HepG2 (cell line): ENCODE data around the gene RPS6KA3. TPM values are rescaled to one million over a fixed set of nuclear protein-coding genes. Genes with fewer than 3 reads are reported as not detected.
A peak's percentile ranks its signal among the peaks of the same experiment; 100 is the strongest.

Source experiments
- ATM ChIP-seq: fragments of 450-650 bp; IDR thresholded peaks from 2 replicates; pipeline ENCODE4 v1.7.1; 2017; ENCODE audit warnings: mild to moderate bottlenecking, borderline replicate concordance
- CC2D1A ChIP-seq: sonication (generic); formaldehyde crosslinking; IDR thresholded peaks from 2 replicates; pipeline ENCODE4 v1.8.1; 2023; ENCODE audit warnings: mild to moderate bottlenecking, missing genetic modification reagents
- CTCF ChIP-seq: sonication (generic); formaldehyde crosslinking; IDR thresholded peaks from 2 replicates; pipeline ENCODE4 v1.5.0; 2020; ENCODE audit warnings: mild to moderate bottlenecking, missing genetic modification reagents, moderate library complexity
- E2F5 ChIP-seq: sonication (generic); formaldehyde crosslinking; conservative IDR thresholded peaks from 2 replicates; pipeline ENCODE4 v1.4.0; 2020; ENCODE audit warnings: missing genetic modification reagents
- FOXK2 ChIP-seq: fragments of 450-650 bp; IDR thresholded peaks from 2 replicates; pipeline ENCODE4 v1.6.1; 2016
- MLX ChIP-seq: IDR thresholded peaks from 2 replicates; pipeline ENCODE4 v1.6.1; 2016
- REPIN1 ChIP-seq: sonication (generic); formaldehyde crosslinking; IDR thresholded peaks from 2 replicates; pipeline ENCODE4 v1.8.0; 2022; ENCODE audit warnings: missing genetic modification reagents, low read depth, mild to moderate bottlenecking, borderline replicate concordance
- STAT6 ChIP-seq: sonication (generic); formaldehyde crosslinking; IDR thresholded peaks from 2 replicates; pipeline ENCODE4 v1.4.0; 2020; ENCODE audit warnings: missing genetic modification reagents, mild to moderate bottlenecking, borderline replicate concordance
- ZNF253 ChIP-seq: sonication (generic); formaldehyde crosslinking; IDR thresholded peaks from 2 replicates; pipeline ENCODE4 v1.8.0; 2022; ENCODE audit warnings: mild to moderate bottlenecking, missing genetic modification reagents, borderline replicate concordance
- ZNF503 ChIP-seq: sonication (generic); formaldehyde crosslinking; IDR thresholded peaks from 2 replicates; pipeline ENCODE4 v1.4.0; 2020; ENCODE audit warnings: missing genetic modification reagents
- ZNF687 ChIP-seq: sonication (generic); formaldehyde crosslinking; IDR thresholded peaks from 2 replicates; pipeline ENCODE4 v1.5.1; 2020; ENCODE audit warnings: mild to moderate bottlenecking, missing genetic modification reagents, moderate library complexity
- ZNF788 ChIP-seq: sonication (generic); formaldehyde crosslinking; IDR thresholded peaks from 2 replicates; pipeline ENCODE4 v1.5.0; 2020; ENCODE audit warnings: mild to moderate bottlenecking, missing genetic modification reagents, borderline replicate concordance
- ZSCAN22 ChIP-seq: sonication (generic); formaldehyde crosslinking; IDR thresholded peaks from 2 replicates; pipeline ENCODE4 v1.4.0; 2020; ENCODE audit warnings: mild to moderate bottlenecking, missing genetic modification reagents
- ZXDC ChIP-seq: sonication (generic); formaldehyde crosslinking; IDR thresholded peaks from 2 replicates; pipeline ENCODE4 v1.5.0; 2020; ENCODE audit warnings: mild to moderate bottlenecking, missing genetic modification reagents
- polyA plus RNA-seq, 8 experiments: library from polyadenylated mRNA; depleted of rRNA in 3 of 8; stranded (reverse) in 7 of 8; unstranded in 1 of 8; fragments of >200 nt; fragmentation: Illumina TruSeq in 4 of 8; extraction: Trizol in 4 of 8; gene quantifications; 2 replicates each; pipeline versions ENCODE4 v1.2.1 to v1.2.3, GENCODE V29; 2011 to 2016; ENCODE audit warnings: low read depth in 4 of 8, missing spikeins in 1 of 8, mixed read lengths in 1 of 8; ENCODE audit not compliant: insufficient read depth in 1 of 8
- total RNA-seq, 5 experiments: library from RNA; depleted of rRNA; stranded (reverse); fragments of >200 nt; fragmentation: Illumina TruSeq; extraction: Trizol; gene quantifications; 2 replicates each; pipeline ENCODE4 v1.2.3, GENCODE V29; 2016; ENCODE audit warnings: low read depth in 1 of 5

RPS6KA3 gene
- total and polyA plus RNA-seq, 2 of the 13 experiments (the other 11 are each of a cell fraction or from before 2014, with no cell fraction given) = 314 to 357 TPM

GRCh38 chrX:20306668-20307067 lies 40.0 kb upstream of the RPS6KA3 start (continued):
- TF ChIP-seq E2F5 (CRISPR knock-in tag) (no peak), CC2D1A (CRISPR knock-in tag) (no peak), CTCF (CRISPR knock-in tag) (no peak), ZXDC (no peak), REPIN1 (CRISPR knock-in tag) (no peak), ZNF788 (CRISPR knock-in tag) (peak; percentile 39; the same call in 1 of the 2 replicates), ZNF687 (CRISPR knock-in tag) (peak; percentile 81), STAT6 (0 out of 2 replicates have a peak, but pooled peaks have one; percentile 59), ZSCAN22 (CRISPR knock-in tag) (no peak), ZNF253 (no peak), ATM (no peak), MLX (CRISPR knock-in tag) (peak; percentile 94), ZNF503 (no peak), FOXK2 (no peak)
